GM20000 (cell line): Measurements from ENCODE around the gene AGAP1.

Experiments used
- DNase-seq: peaks from one replicate; pipeline ENCODE4 v3.0.0; 2012; ENCODE audit warnings: low spot score
- CTCF ChIP-seq: IDR thresholded peaks from 2 replicates; pipeline ENCODE4 v1.5.1; 2012; ENCODE audit warnings: mild to moderate bottlenecking, control low read depth; ENCODE audit errors: extremely low read depth, missing control alignments

The AGAP1 gene

GRCh38 chr2:235489897-235490296, 3.9 kb upstream of the AGAP1 start:
- DNase-seq = no peak
- no peak for TF ChIP-seq CTCF

GRCh38 chr2:235492850-235493344, 946 bp upstream of the AGAP1 start:
- TF ChIP-seq CTCF = no peak
- peak; percentile 26 for DNase-seq

GRCh38 chr2:235493402-235493774, 455 bp upstream of the AGAP1 start:
- peak; percentile 42 for DNase-seq
- no peak for TF ChIP-seq CTCF

- peak; percentile 28 for DNase-seq
- TF ChIP-seq CTCF = no peak
Observed at GRCh38 chr2:235494716-235495372, 1.0 kb downstream of the AGAP1 start.

GRCh38 chr2:235495373-235496238, 1.8 kb downstream of the AGAP1 start:
- DNase-seq = peak; percentile 25
- no peak for TF ChIP-seq CTCF

- TF ChIP-seq CTCF = no peak
- DNase-seq = no peak
Observed at GRCh38 chr2:235496239-235496621, 2.4 kb downstream of the AGAP1 start.

- DNase-seq = peak; percentile 13
- no peak for TF ChIP-seq CTCF
Observed at GRCh38 chr2:235497096-235497495, 3.3 kb downstream of the AGAP1 start.
